Measurements from ENCODE around the gene GSX2. TPM values are rescaled to one million over a fixed set of nuclear protein-coding genes. Genes with fewer than 3 reads are reported as not detected.
A peak's percentile ranks its signal among the peaks of the same experiment; 100 is the strongest.

Gene GSX2
- total RNA-seq, 2 donors from 2014 or later = not detected

DNA sequence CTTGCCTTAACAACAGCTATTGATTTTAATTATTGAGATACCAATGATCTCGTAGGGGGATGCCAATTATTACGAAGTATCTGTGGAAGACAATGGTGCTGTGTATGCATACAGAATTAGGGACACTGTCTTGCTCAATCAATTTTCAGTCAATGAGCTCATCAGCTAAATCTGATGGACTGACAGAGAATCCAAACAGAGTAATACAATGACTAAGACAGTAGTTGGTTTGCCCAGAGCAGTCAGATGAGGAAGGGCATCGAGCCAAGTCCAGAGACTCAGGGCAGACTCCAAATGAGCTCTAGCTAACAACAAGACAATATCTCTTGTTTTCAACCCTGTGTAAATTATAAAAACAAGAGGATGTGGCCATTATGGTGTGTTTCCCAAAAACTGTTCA, 14.7 kb upstream of the GSX2 start:
- Histone ChIP-seq H3K9me3 (no peaks in the 10 kb centered on the region), H3K27ac (no peak overlapping the region), H3K4me1 (no peaks in the 10 kb centered on the region), H3K27me3 (no peaks in the 10 kb centered on the region), H3K4me3 (no peak overlapping the region), H3K36me3 (no peaks in the 10 kb centered on the region)
- peak; percentile 79 for DNase-seq (ENCODE audit: low spot score)
- TF ChIP-seq, protein P1, sequence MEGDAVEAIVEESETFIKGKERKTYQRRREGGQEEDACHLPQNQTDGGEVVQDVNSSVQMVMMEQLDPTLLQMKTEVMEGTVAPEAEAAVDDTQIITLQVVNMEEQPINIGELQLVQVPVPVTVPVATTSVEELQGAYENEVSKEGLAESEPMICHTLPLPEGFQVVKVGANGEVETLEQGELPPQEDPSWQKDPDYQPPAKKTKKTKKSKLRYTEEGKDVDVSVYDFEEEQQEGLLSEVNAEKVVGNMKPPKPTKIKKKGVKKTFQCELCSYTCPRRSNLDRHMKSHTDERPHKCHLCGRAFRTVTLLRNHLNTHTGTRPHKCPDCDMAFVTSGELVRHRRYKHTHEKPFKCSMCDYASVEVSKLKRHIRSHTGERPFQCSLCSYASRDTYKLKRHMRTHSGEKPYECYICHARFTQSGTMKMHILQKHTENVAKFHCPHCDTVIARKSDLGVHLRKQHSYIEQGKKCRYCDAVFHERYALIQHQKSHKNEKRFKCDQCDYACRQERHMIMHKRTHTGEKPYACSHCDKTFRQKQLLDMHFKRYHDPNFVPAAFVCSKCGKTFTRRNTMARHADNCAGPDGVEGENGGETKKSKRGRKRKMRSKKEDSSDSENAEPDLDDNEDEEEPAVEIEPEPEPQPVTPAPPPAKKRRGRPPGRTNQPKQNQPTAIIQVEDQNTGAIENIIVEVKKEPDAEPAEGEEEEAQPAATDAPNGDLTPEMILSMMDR (IDR thresholded peaks at IDR 0.05) = no peak

DNA sequence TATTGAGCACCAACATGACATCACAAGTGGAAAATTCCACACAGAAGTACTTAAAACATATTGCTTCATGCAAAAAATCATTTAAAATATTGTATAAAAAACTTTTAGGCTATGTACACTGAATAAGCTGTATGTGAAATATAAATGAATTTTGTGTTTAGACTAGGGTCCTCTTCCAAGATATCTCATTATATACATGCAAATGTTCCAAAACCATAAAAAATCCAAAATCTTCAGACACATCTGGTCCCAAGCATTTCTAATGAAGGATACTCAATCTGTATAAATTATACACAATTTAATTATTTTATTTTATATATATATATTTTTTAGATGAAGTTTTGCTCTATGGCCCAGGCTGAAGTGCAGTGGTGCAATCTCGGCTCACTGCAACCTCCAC, 10.1 kb upstream of the GSX2 start:
- Histone ChIP-seq H3K4me1 (peaks cover 0 to 18% of the 10 kb centered on the region in 2 donors), H3K9me3 (no peaks in the 10 kb centered on the region), H3K27me3 (peaks cover 0 to 9% of the 10 kb centered on the region in 2 donors), H3K36me3 (no peaks in the 10 kb centered on the region), H3K27ac (no peak overlapping the region), H3K4me3 (no peak overlapping the region)
- no peak for DNase-seq (ENCODE audit: low spot score)
- TF ChIP-seq, protein P1 (IDR thresholded peaks at IDR 0.05) = no peak

DNA sequence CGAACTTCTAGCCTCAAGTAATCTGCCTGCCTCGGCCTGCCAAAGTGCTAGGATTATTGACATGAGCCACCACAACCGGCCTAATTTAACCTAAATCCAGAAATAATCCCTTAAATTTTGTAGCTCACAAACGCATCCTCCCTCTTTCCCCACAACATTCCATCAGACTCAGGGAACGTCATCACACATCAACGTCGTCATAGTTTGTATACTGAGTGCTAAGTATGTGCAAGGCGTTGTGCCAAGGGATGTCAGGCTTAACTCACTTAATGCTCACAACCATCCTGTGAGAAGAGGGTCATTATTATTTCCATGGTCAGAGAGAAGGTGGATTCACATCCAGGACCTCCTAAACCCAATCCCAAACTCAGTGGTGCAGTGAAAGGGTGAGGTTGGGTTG, 9.6 kb upstream of the GSX2 start:
- DNase-seq (ENCODE audit: low spot score) = no peak
- peaks cover 0 to 15% of the 10 kb centered on the region in 2 donors for H3K27me3 ChIP-seq
- TF ChIP-seq, protein P1 (IDR thresholded peaks at IDR 0.05) = no peak

DNA sequence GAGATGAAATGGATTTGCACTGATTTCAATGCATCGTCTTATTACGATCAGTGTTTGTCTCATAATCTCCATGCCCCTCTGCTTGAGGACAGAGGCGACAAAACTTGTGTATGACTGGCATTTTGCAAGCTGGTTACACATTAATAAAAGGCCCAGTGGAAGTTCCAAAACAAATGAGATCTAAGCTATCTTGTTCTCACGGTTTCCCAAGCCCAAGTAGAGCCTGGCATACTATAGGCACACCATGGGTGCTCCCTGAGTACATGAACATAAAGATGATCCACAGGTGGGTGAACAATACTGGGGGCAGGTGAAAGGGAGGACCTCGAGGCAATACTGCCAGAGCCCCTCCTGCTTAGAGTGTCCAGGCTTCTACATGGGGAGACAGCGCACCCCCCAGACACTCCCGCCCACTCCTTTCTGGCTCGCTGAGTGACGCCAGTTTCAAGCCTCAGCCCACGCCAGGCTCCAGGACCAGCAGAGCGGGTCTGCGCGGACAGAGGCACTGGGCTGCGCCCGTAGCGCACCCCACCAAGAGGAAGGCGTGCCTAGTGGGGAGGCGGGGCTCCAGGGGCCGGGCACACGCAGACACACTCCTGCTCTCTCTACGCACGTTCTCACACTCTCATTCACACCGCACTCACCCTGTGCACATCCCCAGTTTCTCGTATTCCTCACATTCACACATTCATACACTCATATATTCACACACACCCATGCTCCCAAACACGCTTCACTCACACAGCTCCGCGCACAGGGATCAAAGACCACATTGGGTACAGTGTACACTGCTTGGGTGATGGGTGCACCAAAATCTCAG, 8.9 kb upstream of the GSX2 start:
- H3K9me3 ChIP-seq = no peaks in the 10 kb centered on the region
- TF ChIP-seq, protein P1 (IDR thresholded peaks at IDR 0.05) = no peak
- DNase-seq (ENCODE audit: low spot score) = no peak
- H3K27me3 ChIP-seq = peaks cover 0 to 18% of the 10 kb centered on the region in 2 donors
- peak overlapping the region; percentile 30 to 52 for H3K4me3 ChIP-seq
- no peak overlapping the region for H3K27ac ChIP-seq
- no peaks in the 10 kb centered on the region for H3K36me3 ChIP-seq
- peaks cover 0 to 18% of the 10 kb centered on the region in 2 donors for H3K4me1 ChIP-seq

More for the DNA sequence above, 9.6 kb upstream of the GSX2 start:
- Histone ChIP-seq H3K27ac (no peak overlapping the region), H3K36me3 (no peaks in the 10 kb centered on the region), H3K9me3 (no peaks in the 10 kb centered on the region), H3K4me3 (no peak overlapping the region), H3K4me1 (peaks cover 0 to 18% of the 10 kb centered on the region in 2 donors)

DNA sequence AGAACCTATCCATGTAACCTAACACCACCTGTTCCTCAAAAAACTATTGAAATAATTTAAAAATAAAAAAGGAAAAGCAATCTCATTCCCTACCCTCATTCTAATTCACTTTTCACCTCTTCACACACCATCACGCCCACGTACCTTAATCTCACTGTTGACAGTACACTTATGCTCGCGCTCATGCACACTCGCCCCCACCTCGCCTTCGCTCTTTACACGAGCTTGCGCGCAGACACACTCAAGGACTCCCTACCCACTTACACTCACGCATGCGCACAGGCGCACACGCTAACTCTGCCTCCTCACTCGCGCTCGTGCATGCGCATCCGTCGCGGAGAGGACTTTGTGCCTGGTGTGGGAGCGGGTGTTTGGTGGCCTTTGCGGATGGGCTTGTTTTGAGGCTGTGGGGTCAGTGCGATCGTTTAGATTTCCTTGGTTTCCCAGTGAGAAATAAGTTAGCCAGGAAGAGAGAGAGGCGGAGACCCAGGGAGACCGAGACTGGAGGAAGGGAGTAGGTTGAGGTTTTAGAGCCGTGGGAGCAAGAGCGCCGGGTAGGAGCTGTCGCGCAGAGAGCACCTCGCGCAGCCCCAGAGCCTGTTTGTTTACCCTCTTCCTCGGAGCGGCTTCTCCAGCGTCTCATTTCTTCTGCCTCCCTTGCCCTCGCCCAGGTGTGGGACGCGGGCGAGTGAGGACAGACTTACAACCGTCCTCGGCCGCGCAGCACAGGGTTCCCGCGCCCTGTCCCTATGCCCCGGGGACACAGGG, 8.1 kb upstream of the GSX2 start:
- TF ChIP-seq, protein P1 (IDR thresholded peaks at IDR 0.05) = no peak
- DNase-seq (ENCODE audit: low spot score) = peak; percentile 83
- Histone ChIP-seq H3K27ac (peak overlapping the region in 1 of 2 donors; percentile 25), H3K4me3 (peak overlapping the region; percentile 30 to 52), H3K36me3 (no peaks in the 10 kb centered on the region), H3K27me3 (peaks cover 3 to 23% of the 10 kb centered on the region in 2 donors), H3K9me3 (no peaks in the 10 kb centered on the region), H3K4me1 (peaks cover 0 to 18% of the 10 kb centered on the region in 2 donors)

Data from right atrium auricular region (tissue), 2 donors.